Osteocyte (in vitro differentiated cells): ENCODE measurements around the gene ZNF862. TPM values are rescaled to one million over a fixed set of nuclear protein-coding genes. Genes with fewer than 3 reads are reported as not detected.

Experiments
- DNase-seq: peaks from one replicate; pipeline ENCODE4 v3.0.0; 2021; ENCODE audit warnings: mixed read lengths; ENCODE audit not compliant: unreplicated experiment; ENCODE audit errors: extremely low spot score
- H3K27ac Mint-ChIP-seq: one replicate; pipeline ENCODE4 v1.8.0; 2021; ENCODE audit warnings: mild to moderate bottlenecking, mixed read lengths; ENCODE audit not compliant: unreplicated experiment
- H3K27me3 Mint-ChIP-seq: one replicate; pipeline ENCODE4 v1.8.0; 2021; ENCODE audit warnings: mixed read lengths; ENCODE audit not compliant: unreplicated experiment
- H3K36me3 Mint-ChIP-seq: one replicate; pipeline ENCODE4 v1.8.0; 2021; ENCODE audit warnings: mixed read lengths; ENCODE audit not compliant: unreplicated experiment
- H3K4me1 Mint-ChIP-seq: one replicate; pipeline ENCODE4 v1.8.0; 2021; ENCODE audit warnings: mixed read lengths; ENCODE audit not compliant: unreplicated experiment
- H3K4me3 Mint-ChIP-seq: one replicate; pipeline ENCODE4 v1.8.0; 2021; ENCODE audit warnings: mild to moderate bottlenecking, moderate library complexity, mixed read lengths; ENCODE audit not compliant: unreplicated experiment
- H3K9me3 Mint-ChIP-seq: one replicate; pipeline ENCODE4 v1.8.0; 2021; ENCODE audit warnings: mixed read lengths; ENCODE audit not compliant: unreplicated experiment
- CTCF ChIP-seq: fragments of 200-600 bp; sonication (generic); IDR thresholded peaks from 2 replicates; pipeline ENCODE4 v1.5.0; 2021; ENCODE audit warnings: antibody characterized with exemption, mild to moderate bottlenecking, moderate library complexity
- long read RNA-seq: library from polyadenylated mRNA; unstranded; transcript quantifications from one replicate; pipeline ENCODE4 v2.0.0, GENCODE V29; 2021
- total RNA-seq: library from RNA; stranded (reverse); gene quantifications from 2 replicates; pipeline ENCODE4 v1.2.1, GENCODE V29; 2021

Gene ZNF862
- 25.3 and 28.6 TPM in 2 replicates for total RNA-seq
- long read RNA-seq, partial matches to known transcripts: 2 of 10 reads
- long read RNA-seq, other reads (novel, unspliced or antisense): 5 of 10 reads

GRCh38 chr7:149838224-149838991 is at the start of gene ZNF862:
Gene ZNF862 (plus strand): TSS chr7:149838375. CDS start chr7:149838612, 237 bp downstream.
- H3K27me3 Mint-ChIP-seq: peaks cover 18% of the 10 kb centered on the region
- DNase-seq: peak; percentile 98
- peak within 1 kb of the TSS; percentile 80 for H3K4me3 Mint-ChIP-seq
- H3K9me3 Mint-ChIP-seq: no peaks in the 10 kb centered on the region
- TF ChIP-seq CTCF: no peak
- H3K36me3 Mint-ChIP-seq: peaks cover 1% of the 10 kb centered on the region
- peaks cover 18% of the 10 kb centered on the region for H3K4me1 Mint-ChIP-seq
- peak within 1 kb of the TSS; percentile 58 for H3K27ac Mint-ChIP-seq

- DNase-seq: no peak
- no peaks in the 10 kb centered on the region for H3K36me3 Mint-ChIP-seq
- no peaks in the 10 kb centered on the region for H3K9me3 Mint-ChIP-seq
- no peaks in the 10 kb centered on the region for H3K4me1 Mint-ChIP-seq
- no peak for TF ChIP-seq CTCF
- H3K27ac Mint-ChIP-seq: no peak overlapping the region
- H3K4me3 Mint-ChIP-seq: no peak overlapping the region
- H3K27me3 Mint-ChIP-seq: peaks cover 11% of the 10 kb centered on the region
Observed at GRCh38 chr7:149789101-149789500, 49.1 kb upstream of the ZNF862 start.

GRCh38 chr7:149790146-149790548 is 48.0 kb upstream of the ZNF862 start:
- Mint-ChIP-seq H3K27me3 (peaks cover 17% of the 10 kb centered on the region), H3K9me3 (no peaks in the 10 kb centered on the region), H3K27ac (no peak overlapping the region), H3K4me3 (no peak overlapping the region), H3K36me3 (no peaks in the 10 kb centered on the region), H3K4me1 (no peaks in the 10 kb centered on the region)
- DNase-seq: no peak
- TF ChIP-seq CTCF: peak; percentile 16

- H3K36me3 Mint-ChIP-seq: no peaks in the 10 kb centered on the region
- no peak for DNase-seq
- no peaks in the 10 kb centered on the region for H3K9me3 Mint-ChIP-seq
- no peak for TF ChIP-seq CTCF
- no peak overlapping the region for H3K27ac Mint-ChIP-seq
- peaks cover 17% of the 10 kb centered on the region for H3K27me3 Mint-ChIP-seq
- H3K4me1 Mint-ChIP-seq: no peaks in the 10 kb centered on the region
- no peak overlapping the region for H3K4me3 Mint-ChIP-seq
Observed at GRCh38 chr7:149790754-149791360, 47.3 kb upstream of the ZNF862 start.
